ENCODE data around the gene ZNF281. TPM values are rescaled to one million over a fixed set of nuclear protein-coding genes. Genes with fewer than 3 reads are reported as not detected.
"Not testable (repeated sequence)": the region's sequence is repeated elsewhere in the genome, so short reads cannot be mapped to it uniquely, and the experiment has no call there.

ZNF281 gene
- polyA plus RNA-seq, 1 experiment: 17.7 TPM

GRCh38 chr1:200443860-200444259 is 34.0 kb upstream of the ZNF281 start:
- ChIA-PET CTCF (interaction anchor here (0.7 kb wide), 1 partner anchor 601 kb away, joined by 3 read pairs; no protein-coding TSS in a partner anchor), POLR2A (no interaction called here)
- Histone ChIP-seq H3K27me3 (ENCODE audit: control insufficient read depth, insufficient read depth, low read length) (no peaks in the 10 kb centered on the region), H3K4me3 (ENCODE audit: low read depth, low read length) (no peak overlapping the region), H3K27ac (ENCODE audit: low read depth, low read length) (no peak overlapping the region), H3K9me3 (ENCODE audit: control insufficient read depth, insufficient read depth, low read length) (no peaks in the 10 kb centered on the region)
- no peak for DNase-seq (ENCODE audit: low read depth, low spot score)
- no peak for TF ChIP-seq CTCF (IDR thresholded peaks at IDR 0.05; ENCODE audit: low read depth, low read length)

GRCh38 chr1:200442537-200443156 is 32.8 kb upstream of the ZNF281 start:
- no peak overlapping the region for H3K4me3 ChIP-seq (ENCODE audit: low read depth, low read length)
- no peaks in the 10 kb centered on the region for H3K27me3 ChIP-seq (ENCODE audit: control insufficient read depth, insufficient read depth, low read length)
- no peaks in the 10 kb centered on the region for H3K9me3 ChIP-seq (ENCODE audit: control insufficient read depth, insufficient read depth, low read length)
- ChIA-PET POLR2A (no interaction called here), CTCF (interaction anchor here (0.7 kb wide), 1 partner anchor 46 kb away, joined by 3 read pairs; no protein-coding TSS in a partner anchor)
- no peak for DNase-seq (ENCODE audit: low read depth, low spot score)
- no peak for TF ChIP-seq CTCF (IDR thresholded peaks at IDR 0.05; ENCODE audit: low read depth, low read length)
- H3K27ac ChIP-seq (ENCODE audit: low read depth, low read length): no peak overlapping the region

- Histone ChIP-seq H3K27me3 (ENCODE audit: control insufficient read depth, insufficient read depth, low read length) (no peaks in the 10 kb centered on the region), H3K9me3 (ENCODE audit: control insufficient read depth, insufficient read depth, low read length) (no peaks in the 10 kb centered on the region), H3K4me3 (ENCODE audit: low read depth, low read length) (no peak overlapping the region), H3K27ac (ENCODE audit: low read depth, low read length) (no peak overlapping the region)
- TF ChIP-seq CTCF (IDR thresholded peaks at IDR 0.05; ENCODE audit: low read depth, low read length): no peak
- DNase-seq (ENCODE audit: low read depth, low spot score): no peak
- ChIA-PET CTCF (interaction anchor here (0.7 kb wide), 1 partner anchor 47 kb away, joined by 3 read pairs; no protein-coding TSS in a partner anchor), POLR2A (no interaction called here)
Measured at GRCh38 chr1:200442023-200442422, 32.2 kb upstream of the ZNF281 start.

- POLR2A ChIA-PET: interaction anchor here (0.6 to 0.7 kb wide), 2 partner anchors 23 to 1029 kb away, joined by 3 read pairs; no protein-coding TSS in a partner anchor
- no peaks in the 10 kb centered on the region for H3K27me3 ChIP-seq (ENCODE audit: control insufficient read depth, insufficient read depth, low read length)
- no peak overlapping the region for H3K4me3 ChIP-seq (ENCODE audit: low read depth, low read length)
- CTCF ChIA-PET: no interaction called here
- no peak overlapping the region for H3K27ac ChIP-seq (ENCODE audit: low read depth, low read length)
- no peaks in the 10 kb centered on the region for H3K9me3 ChIP-seq (ENCODE audit: control insufficient read depth, insufficient read depth, low read length)
- DNase-seq (ENCODE audit: low read depth, low spot score): peak; percentile 46
- TF ChIP-seq CTCF (IDR thresholded peaks at IDR 0.05; ENCODE audit: low read depth, low read length): no peak
Measured at GRCh38 chr1:200438911-200439310, 29.1 kb upstream of the ZNF281 start.

GRCh38 chr1:200438413-200438812 is 28.6 kb upstream of the ZNF281 start:
- POLR2A ChIA-PET: interaction anchor here (0.6 to 0.8 kb wide), 2 partner anchors 10 to 16 kb away, joined by 3 to 5 read pairs; no protein-coding TSS in a partner anchor
- CTCF ChIA-PET: interaction anchor here (1.0 kb wide), 1 partner anchor 51 kb away, joined by 4 read pairs; no protein-coding TSS in a partner anchor
- not testable (repeated sequence) for DNase-seq (ENCODE audit: low read depth, low spot score); H3K27ac ChIP-seq (ENCODE audit: low read depth, low read length); H3K27me3 ChIP-seq (ENCODE audit: control insufficient read depth, insufficient read depth, low read length); H3K9me3 ChIP-seq (ENCODE audit: control insufficient read depth, insufficient read depth, low read length); H3K4me3 ChIP-seq (ENCODE audit: low read depth, low read length)
